Glutamatergic neuron (in vitro differentiated cells): ENCODE data around the gene CTNND1. TPM values are rescaled to one million over a fixed set of nuclear protein-coding genes. Genes with fewer than 3 reads are reported as not detected.
A peak's percentile ranks its signal among the peaks of the same experiment; 100 is the strongest.

Experiments used
- DNase-seq: peaks from one replicate; pipeline ENCODE4 v3.0.0; 2022
- H3K27ac Mint-ChIP-seq: one replicate; pipeline ENCODE4 v1.8.0; 2020; ENCODE audit warnings: mild to moderate bottlenecking, mixed read lengths, inconsistent platforms; ENCODE audit not compliant: unreplicated experiment
- H3K27me3 Mint-ChIP-seq: one replicate; pipeline ENCODE4 v1.8.0; 2020; ENCODE audit warnings: mild to moderate bottlenecking, moderate library complexity, mixed read lengths, inconsistent platforms; ENCODE audit not compliant: unreplicated experiment
- H3K36me3 Mint-ChIP-seq: one replicate; pipeline ENCODE4 v1.8.0; 2020; ENCODE audit warnings: mild to moderate bottlenecking, mixed read lengths, inconsistent platforms; ENCODE audit not compliant: unreplicated experiment
- H3K4me1 Mint-ChIP-seq: one replicate; pipeline ENCODE4 v1.8.0; 2020; ENCODE audit warnings: mild to moderate bottlenecking, low read depth, mixed read lengths, inconsistent platforms; ENCODE audit not compliant: unreplicated experiment
- H3K4me3 Mint-ChIP-seq: one replicate; pipeline ENCODE4 v1.8.0; 2020; ENCODE audit warnings: mild to moderate bottlenecking, mixed read lengths, inconsistent platforms; ENCODE audit not compliant: unreplicated experiment
- H3K9me3 Mint-ChIP-seq: one replicate; pipeline ENCODE4 v1.8.0; 2020; ENCODE audit warnings: mild to moderate bottlenecking, moderate library complexity, mixed read lengths, inconsistent platforms; ENCODE audit not compliant: unreplicated experiment
- total RNA-seq: library from RNA; stranded (reverse); fragmentation: NEBNext Ultra II Directional; extraction: Animal tissue kit (Norgen Biotek cat#: 25700); gene quantifications from one replicate; pipeline ENCODE4 v1.2.1, GENCODE V29; 2021; ENCODE audit not compliant: unreplicated experiment
- TF ChIP-seq, protein P1 (sequence below): fragments of 200-600 bp; sonication (generic); IDR thresholded peaks from one replicate; pipeline ENCODE4 v1.5.0; 2021; ENCODE audit not compliant: partially characterized antibody, unreplicated experiment

CTNND1 gene
- total RNA-seq, 1 donor from 2014 or later: 344 TPM

- DNase-seq: no peak
- Mint-ChIP-seq H3K27me3 (peaks cover 7% of the 10 kb centered on the region), H3K36me3 (no peaks in the 10 kb centered on the region), H3K4me3 (no peak overlapping the region), H3K4me1 (peaks cover 42% of the 10 kb centered on the region), H3K27ac (no peak overlapping the region), H3K9me3 (peaks cover 7% of the 10 kb centered on the region)
- TF ChIP-seq, protein P1, sequence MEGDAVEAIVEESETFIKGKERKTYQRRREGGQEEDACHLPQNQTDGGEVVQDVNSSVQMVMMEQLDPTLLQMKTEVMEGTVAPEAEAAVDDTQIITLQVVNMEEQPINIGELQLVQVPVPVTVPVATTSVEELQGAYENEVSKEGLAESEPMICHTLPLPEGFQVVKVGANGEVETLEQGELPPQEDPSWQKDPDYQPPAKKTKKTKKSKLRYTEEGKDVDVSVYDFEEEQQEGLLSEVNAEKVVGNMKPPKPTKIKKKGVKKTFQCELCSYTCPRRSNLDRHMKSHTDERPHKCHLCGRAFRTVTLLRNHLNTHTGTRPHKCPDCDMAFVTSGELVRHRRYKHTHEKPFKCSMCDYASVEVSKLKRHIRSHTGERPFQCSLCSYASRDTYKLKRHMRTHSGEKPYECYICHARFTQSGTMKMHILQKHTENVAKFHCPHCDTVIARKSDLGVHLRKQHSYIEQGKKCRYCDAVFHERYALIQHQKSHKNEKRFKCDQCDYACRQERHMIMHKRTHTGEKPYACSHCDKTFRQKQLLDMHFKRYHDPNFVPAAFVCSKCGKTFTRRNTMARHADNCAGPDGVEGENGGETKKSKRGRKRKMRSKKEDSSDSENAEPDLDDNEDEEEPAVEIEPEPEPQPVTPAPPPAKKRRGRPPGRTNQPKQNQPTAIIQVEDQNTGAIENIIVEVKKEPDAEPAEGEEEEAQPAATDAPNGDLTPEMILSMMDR: no peak
Observed at GRCh38 chr11:57770793-57771192, 9.2 kb downstream of the CTNND1 start.

- Mint-ChIP-seq H3K36me3 (no peaks in the 10 kb centered on the region), H3K9me3 (peaks cover 7% of the 10 kb centered on the region), H3K27ac (no peak overlapping the region), H3K4me3 (no peak overlapping the region), H3K4me1 (peaks cover 47% of the 10 kb centered on the region), H3K27me3 (peaks cover 7% of the 10 kb centered on the region)
- no peak for DNase-seq
- TF ChIP-seq, protein P1: no peak
Observed at GRCh38 chr11:57771365-57771764, 9.8 kb downstream of the CTNND1 start.

GRCh38 chr11:57772562-57772961, 11.0 kb downstream of the CTNND1 start:
- Mint-ChIP-seq H3K27ac (no peak overlapping the region), H3K9me3 (peaks cover 4% of the 10 kb centered on the region), H3K4me3 (no peak overlapping the region), H3K36me3 (no peaks in the 10 kb centered on the region), H3K27me3 (peaks cover 7% of the 10 kb centered on the region), H3K4me1 (peaks cover 53% of the 10 kb centered on the region)
- no peak for DNase-seq
- TF ChIP-seq, protein P1: no peak

GRCh38 chr11:57773026-57773598, 11.5 kb downstream of the CTNND1 start:
- TF ChIP-seq, protein P1: no peak
- H3K27ac Mint-ChIP-seq: no peak overlapping the region
- H3K36me3 Mint-ChIP-seq: no peaks in the 10 kb centered on the region
- H3K4me1 Mint-ChIP-seq: peaks cover 55% of the 10 kb centered on the region
- no peak overlapping the region for H3K4me3 Mint-ChIP-seq
- peaks cover 7% of the 10 kb centered on the region for H3K27me3 Mint-ChIP-seq
- DNase-seq: no peak
- peaks cover 4% of the 10 kb centered on the region for H3K9me3 Mint-ChIP-seq

- Mint-ChIP-seq H3K9me3 (no peaks in the 10 kb centered on the region), H3K27ac (peak overlapping the region; percentile 90), H3K4me1 (peaks cover 68% of the 10 kb centered on the region), H3K27me3 (peaks cover 8% of the 10 kb centered on the region), H3K36me3 (no peaks in the 10 kb centered on the region), H3K4me3 (peak overlapping the region; percentile 82)
- TF ChIP-seq, protein P1: no peak
- DNase-seq: no peak
Observed at GRCh38 chr11:57775491-57775890, 13.9 kb downstream of the CTNND1 start.
